ENCODE data around the gene MAST4. TPM values are rescaled to one million over a fixed set of nuclear protein-coding genes. Genes with fewer than 3 reads are reported as not detected.

Gene MAST4
- total and polyA plus RNA-seq, 2 experiments from 2014 or later, result 4.2 to 6.0 TPM

DNA sequence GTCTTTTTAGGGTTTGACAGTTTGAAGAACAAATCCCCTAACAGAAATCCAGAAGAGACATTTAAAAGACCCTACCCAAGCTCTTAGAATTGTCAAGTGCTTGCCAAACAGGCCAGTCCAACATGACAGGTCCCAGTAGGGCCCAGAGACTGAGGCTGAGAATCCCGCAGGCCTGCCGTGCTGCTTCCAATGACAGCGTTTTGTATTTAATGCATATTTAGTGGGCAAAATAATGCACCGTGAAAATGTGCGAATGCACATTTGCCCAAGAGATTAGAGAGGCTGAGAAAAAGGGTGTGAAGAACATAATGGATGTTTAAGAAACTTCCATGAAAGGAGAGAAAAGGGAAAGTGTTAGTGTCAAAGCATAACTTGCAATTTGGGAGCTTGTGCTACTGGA is 542.8 kb downstream of the MAST4 start:
- no peaks in the 10 kb centered on the region for H3K4me1 ChIP-seq (ENCODE audit: insufficient read depth)
- no peaks in the 10 kb centered on the region for H3K79me2 ChIP-seq (ENCODE audit: insufficient read depth)
- H2AFZ ChIP-seq, result no peak overlapping the region
- no peaks in the 10 kb centered on the region for H3K9me3 ChIP-seq (ENCODE audit: low read depth)
- no peaks in the 10 kb centered on the region for H3K27me3 ChIP-seq (replicated peaks; ENCODE audit: insufficient read depth)
- H3K27ac ChIP-seq, result no peak overlapping the region
- no peaks in the 10 kb centered on the region for H3K9me2 ChIP-seq (ENCODE audit: insufficient read depth)
- 99% methylated on average over 5 of the region's 5 CpGs for WGBS, 2 experiments (ENCODE audit: low coverage in 1 of 2, low lambda C conversion rate in 2 of 2, missing lambda C conversion rate in 2 of 2)
- no peak for DNase-seq
- no peaks in the 10 kb centered on the region for H4K20me1 ChIP-seq (ENCODE audit: insufficient read depth)
- H3K36me3 ChIP-seq (ENCODE audit: low read depth), result 0 out of 2 replicates have a peak, but pooled peaks cover 15% of the 10 kb centered on the region
- in situ Hi-C loops (cut with MboI), result no loop called here
- no peak overlapping the region for H3K4me3 ChIP-seq
- TF ChIP-seq EZH2phosphoT487 (IDR thresholded peaks at IDR 0.05; ENCODE audit: insufficient read depth, low read depth) (no peak), EZH2 (IDR thresholded peaks at IDR 0.05; ENCODE audit: insufficient read depth, poor library complexity, severe bottlenecking) (no peak)
- H3K9ac ChIP-seq, result no peak overlapping the region
- H3K4me2 ChIP-seq (ENCODE audit: unreplicated experiment), result no peak overlapping the region
- no peaks in the 10 kb centered on the region for H3F3A ChIP-seq (ENCODE audit: insufficient read depth)

DNA sequence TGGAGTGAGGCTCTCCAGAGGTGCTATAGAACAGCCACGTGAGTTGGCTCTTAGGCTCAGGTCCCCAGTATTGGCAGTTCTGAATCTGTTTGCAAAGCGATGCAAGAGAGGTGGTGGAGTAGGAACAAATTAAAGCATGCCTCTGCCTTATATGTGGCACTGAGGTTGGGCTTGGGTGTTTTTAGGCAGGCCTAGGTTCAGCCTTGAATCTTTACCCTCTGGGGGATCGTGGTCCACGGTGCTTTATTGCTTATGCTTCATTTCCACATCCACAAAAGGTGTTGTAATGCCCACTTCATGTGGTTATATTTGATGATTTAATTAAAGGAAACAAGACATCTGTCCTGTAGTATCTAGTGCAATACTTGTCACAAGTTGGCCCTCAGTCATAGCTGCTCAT is 544.2 kb downstream of the MAST4 start:
- Histone ChIP-seq H3K79me2 (ENCODE audit: insufficient read depth) (no peaks in the 10 kb centered on the region), H4K20me1 (ENCODE audit: insufficient read depth) (no peaks in the 10 kb centered on the region), H3K4me3 (no peak overlapping the region), H3K36me3 (ENCODE audit: low read depth) (0 out of 2 replicates have a peak, but pooled peaks cover 15% of the 10 kb centered on the region), H3K9ac (no peak overlapping the region), H3F3A (ENCODE audit: insufficient read depth) (no peaks in the 10 kb centered on the region), H3K27ac (no peak overlapping the region), H3K9me2 (ENCODE audit: insufficient read depth) (no peaks in the 10 kb centered on the region), H3K27me3 (replicated peaks; ENCODE audit: insufficient read depth) (no peaks in the 10 kb centered on the region), H3K4me2 (ENCODE audit: unreplicated experiment) (no peak overlapping the region), H2AFZ (no peak overlapping the region), H3K9me3 (ENCODE audit: low read depth) (no peaks in the 10 kb centered on the region), H3K4me1 (ENCODE audit: insufficient read depth) (no peaks in the 10 kb centered on the region)
- TF ChIP-seq EZH2phosphoT487 (IDR thresholded peaks at IDR 0.05; ENCODE audit: insufficient read depth, low read depth), result no peak
- no peak for TF ChIP-seq EZH2 (IDR thresholded peaks at IDR 0.05; ENCODE audit: insufficient read depth, poor library complexity, severe bottlenecking)
- no peak for DNase-seq
- in situ Hi-C loops (cut with MboI), result no loop called here
- whole genome bisulfite sequencing, 2 experiments (ENCODE audit: low coverage in 1 of 2, low lambda C conversion rate in 2 of 2, missing lambda C conversion rate in 2 of 2), result 85 to 94% methylated on average over 4 of the region's 4 CpGs

DNA sequence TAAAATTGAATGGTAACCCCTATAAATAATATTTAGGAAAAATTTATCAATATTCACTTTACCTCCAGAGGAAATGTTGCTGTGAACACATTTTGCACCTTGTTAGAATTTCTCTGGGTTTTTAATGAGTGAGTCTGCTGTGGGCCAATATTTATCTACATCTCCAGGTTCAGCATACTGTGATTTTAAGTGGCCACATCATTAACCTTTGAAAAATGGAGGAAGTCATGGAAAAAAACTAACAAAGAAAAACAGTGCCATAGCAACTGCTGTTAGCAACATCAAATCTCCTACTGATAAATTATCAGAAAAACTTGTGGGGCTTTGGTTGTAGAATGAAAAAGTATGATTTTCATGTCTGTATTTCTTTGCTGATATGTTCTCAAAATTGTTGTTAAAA is 545.5 kb downstream of the MAST4 start:
- no peak for DNase-seq
- no peaks in the 10 kb centered on the region for H3K79me2 ChIP-seq (ENCODE audit: insufficient read depth)
- in situ Hi-C loops (cut with MboI), result no loop called here

DNA sequence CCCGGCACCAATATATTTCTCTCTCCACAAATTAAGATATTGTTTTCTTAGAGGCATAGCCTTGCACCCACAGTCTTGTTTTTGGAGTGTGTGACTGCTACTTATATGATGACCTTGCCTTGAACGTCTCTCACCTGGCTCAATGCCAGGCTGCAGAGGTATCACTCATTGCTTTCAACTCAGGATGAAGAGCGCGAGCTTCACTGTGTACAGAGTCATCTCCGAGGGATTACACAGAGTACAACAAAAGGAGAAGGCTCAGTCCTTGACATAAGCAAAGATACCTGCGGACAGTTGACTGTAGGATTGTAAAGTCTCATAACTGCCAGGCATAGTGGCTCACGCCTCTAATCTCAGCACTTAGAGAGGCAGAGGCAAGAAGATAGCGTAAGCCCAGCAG is 546.6 kb downstream of the MAST4 start:
- Histone ChIP-seq H3K9ac (no peak overlapping the region), H3K36me3 (ENCODE audit: low read depth) (0 out of 2 replicates have a peak, but pooled peaks cover 11% of the 10 kb centered on the region), H3K79me2 (ENCODE audit: insufficient read depth) (no peaks in the 10 kb centered on the region), H3F3A (ENCODE audit: insufficient read depth) (0 out of 2 replicates have a peak, but pooled peaks cover 6% of the 10 kb centered on the region), H2AFZ (no peak overlapping the region), H3K9me3 (ENCODE audit: low read depth) (no peaks in the 10 kb centered on the region), H3K4me1 (ENCODE audit: insufficient read depth) (no peaks in the 10 kb centered on the region), H3K27me3 (replicated peaks; ENCODE audit: insufficient read depth) (no peaks in the 10 kb centered on the region), H3K4me3 (no peak overlapping the region), H3K27ac (no peak overlapping the region), H4K20me1 (ENCODE audit: insufficient read depth) (no peaks in the 10 kb centered on the region), H3K9me2 (ENCODE audit: insufficient read depth) (no peaks in the 10 kb centered on the region), H3K4me2 (ENCODE audit: unreplicated experiment) (no peak overlapping the region)
- DNase-seq, result no peak
- in situ Hi-C loops (cut with MboI), result no loop called here
- WGBS, 2 experiments (ENCODE audit: low coverage in 1 of 2, low lambda C conversion rate in 2 of 2, missing lambda C conversion rate in 2 of 2), result 91 to 92% methylated on average over 8 of the region's 8 CpGs
- TF ChIP-seq EZH2 (IDR thresholded peaks at IDR 0.05; ENCODE audit: insufficient read depth, poor library complexity, severe bottlenecking), result no peak
- no peak for TF ChIP-seq EZH2phosphoT487 (IDR thresholded peaks at IDR 0.05; ENCODE audit: insufficient read depth, low read depth)

More for the DNA sequence above, 545.5 kb downstream of the MAST4 start:
- Histone ChIP-seq H3K9me2 (ENCODE audit: insufficient read depth) (no peaks in the 10 kb centered on the region), H3K4me2 (ENCODE audit: unreplicated experiment) (no peak overlapping the region), H3K9me3 (ENCODE audit: low read depth) (no peaks in the 10 kb centered on the region), H3K27ac (no peak overlapping the region), H3F3A (ENCODE audit: insufficient read depth) (no peaks in the 10 kb centered on the region), H2AFZ (no peak overlapping the region), H3K9ac (no peak overlapping the region), H4K20me1 (ENCODE audit: insufficient read depth) (no peaks in the 10 kb centered on the region), H3K4me3 (no peak overlapping the region), H3K36me3 (ENCODE audit: low read depth) (0 out of 2 replicates have a peak, but pooled peaks cover 12% of the 10 kb centered on the region), H3K4me1 (ENCODE audit: insufficient read depth) (no peaks in the 10 kb centered on the region), H3K27me3 (replicated peaks; ENCODE audit: insufficient read depth) (no peaks in the 10 kb centered on the region)
- TF ChIP-seq EZH2 (IDR thresholded peaks at IDR 0.05; ENCODE audit: insufficient read depth, poor library complexity, severe bottlenecking), result no peak
- no peak for TF ChIP-seq EZH2phosphoT487 (IDR thresholded peaks at IDR 0.05; ENCODE audit: insufficient read depth, low read depth)

DNA sequence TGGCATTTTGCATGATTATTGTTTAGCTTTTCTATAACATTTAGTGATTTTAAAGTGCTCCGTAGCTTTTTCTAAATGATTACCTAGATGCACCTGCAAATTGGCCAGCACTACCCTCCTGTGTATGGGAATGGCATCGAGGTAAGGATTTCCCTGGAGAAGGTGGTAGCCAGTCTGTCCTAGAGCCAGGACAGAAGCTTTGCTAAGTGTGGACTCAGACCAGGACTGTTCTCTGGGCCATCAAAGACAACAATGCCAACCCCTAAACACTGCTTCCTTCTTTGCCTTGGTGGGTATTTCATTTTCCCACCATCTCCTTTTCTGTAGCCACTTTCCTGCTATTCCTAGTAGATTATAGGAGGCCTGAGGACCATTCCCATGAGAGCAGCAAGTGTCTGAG is 547.4 kb downstream of the MAST4 start:
- Histone ChIP-seq H3K79me2 (ENCODE audit: insufficient read depth) (no peaks in the 10 kb centered on the region), H3K4me2 (ENCODE audit: unreplicated experiment) (no peak overlapping the region), H3K9me3 (ENCODE audit: low read depth) (no peaks in the 10 kb centered on the region), H3K27me3 (replicated peaks; ENCODE audit: insufficient read depth) (no peaks in the 10 kb centered on the region), H4K20me1 (ENCODE audit: insufficient read depth) (no peaks in the 10 kb centered on the region), H2AFZ (no peak overlapping the region), H3F3A (ENCODE audit: insufficient read depth) (0 out of 2 replicates have a peak, but pooled peaks cover 6% of the 10 kb centered on the region), H3K9ac (no peak overlapping the region), H3K27ac (no peak overlapping the region), H3K4me3 (no peak overlapping the region), H3K9me2 (ENCODE audit: insufficient read depth) (no peaks in the 10 kb centered on the region), H3K4me1 (ENCODE audit: insufficient read depth) (no peaks in the 10 kb centered on the region), H3K36me3 (ENCODE audit: low read depth) (0 out of 2 replicates have a peak, but pooled peaks cover 11% of the 10 kb centered on the region)
- no peak for TF ChIP-seq EZH2phosphoT487 (IDR thresholded peaks at IDR 0.05; ENCODE audit: insufficient read depth, low read depth)
- no peak for TF ChIP-seq EZH2 (IDR thresholded peaks at IDR 0.05; ENCODE audit: insufficient read depth, poor library complexity, severe bottlenecking)
- WGBS, 2 experiments (ENCODE audit: low coverage in 1 of 2, low lambda C conversion rate in 2 of 2, missing lambda C conversion rate in 2 of 2), result 96 to 100% methylated on average over 2 of the region's 2 CpGs
- no peak for DNase-seq
- in situ Hi-C loops (cut with MboI), result no loop called here
